Esophagus squamous epithelium (tissue), 5 donors: ENCODE measurements around the gene IKZF1. TPM values are rescaled to one million over a fixed set of nuclear protein-coding genes. Genes with fewer than 3 reads are reported as not detected.

Experiments used
- DNase-seq: peaks from one replicate; lab custom pipeline; 2025; lab: John Stamatoyannopoulos, UW
- H3K27ac ChIP-seq, 4 donors: fragments of 200-600 bp; sonication (generic); one replicate each; pipeline ENCODE4 v1.5.1; 2016 to 2019; ENCODE audit warnings: mild to moderate bottlenecking in 1 of 4
- H3K27me3 ChIP-seq, 4 donors: fragments of 200-600 bp; sonication (generic); 1 replicate in 3 of 4; 2 replicates in 1 of 4; pipeline versions ENCODE4 v1.5.1 to v1.6.0; 2017 to 2021; ENCODE audit warnings: antibody characterized with exemption in 1 of 4
- H3K36me3 ChIP-seq, 3 donors: fragments of 200-600 bp; sonication (generic); one replicate each; pipeline ENCODE4 v1.5.1; 2016 to 2019
- H3K4me1 ChIP-seq, 3 donors: fragments of 200-600 bp; sonication (generic); one replicate each; pipeline ENCODE4 v1.5.1; 2017 to 2019
- H3K4me3 ChIP-seq, 4 donors: fragments of 200-600 bp; sonication (generic); 1 replicate in 3 of 4; 2 replicates in 1 of 4; pipeline ENCODE4 v1.5.1; 2016 to 2019; ENCODE audit warnings: mild to moderate bottlenecking in 2 of 4, moderate library complexity in 1 of 4
- H3K9me3 ChIP-seq, 3 donors: fragments of 200-600 bp; sonication (generic); one replicate each; pipeline ENCODE4 v1.5.1; 2016 to 2019
- POLR2A ChIP-seq, 4 donors: fragments of 450-650 bp; IDR thresholded peaks; one replicate each; pipeline ENCODE4 v1.6.1; 2017; ENCODE audit warnings: antibody characterized with exemption in 4 of 4, mild to moderate bottlenecking in 4 of 4, moderate library complexity in 3 of 4
- WGBS, 2 donors: methylation state at CpG; one replicate each; pipeline ENCODE4 v1.1.5; 2018; 5-methylcytosine and 5-hydroxymethylcytosine counted together
- intact Hi-C: fragments of 100-400 bp; cut with DNase I; formaldehyde crosslinking; loops from one replicate; pipeline ENCODE4 v1.15.0; 2022
- total RNA-seq, 4 donors: library from RNA; depleted of rRNA; stranded (reverse); fragments of >200 nt; gene quantifications; one replicate each; pipeline ENCODE4 v1.1.0, GENCODE V29; 2016
- TF ChIP-seq, protein P1 (sequence below), 6 experiments: fragments of 450-650 bp in 4 of 6; fragments of 200-600 bp in 2 of 6; sonication (generic) in 2 of 6; IDR thresholded peaks; one replicate each; pipeline ENCODE4 v1.5.1; 2016 to 2019; ENCODE audit warnings: antibody characterized with exemption in 6 of 6, mild to moderate bottlenecking in 4 of 6, moderate library complexity in 4 of 6
- donor health status: DM: yes; HTN: yes; CAD: no.

IKZF1 gene
- total RNA-seq, 4 donors from 2014 or later, result 4.9 to 29.6 (median 8.4) TPM

DNA sequence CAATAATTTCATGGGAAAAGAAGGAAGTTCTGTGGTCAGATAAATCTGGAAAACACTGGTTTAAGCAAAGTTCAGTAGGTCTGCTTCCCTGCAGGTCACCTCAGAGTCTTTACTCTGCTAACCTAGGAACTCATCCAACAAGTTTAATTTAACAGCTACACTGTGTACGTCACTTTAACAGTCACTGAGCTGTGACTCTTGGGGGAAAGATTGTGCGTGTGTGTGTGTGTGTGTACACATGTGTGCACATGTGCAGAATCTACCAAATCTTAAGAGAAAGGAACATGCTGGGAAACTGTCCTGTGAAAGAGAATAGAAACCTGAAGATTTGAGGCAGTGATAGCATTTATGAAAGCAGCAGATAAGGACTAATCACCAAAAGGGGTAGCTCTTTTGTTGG lies 62.6 kb downstream of the IKZF1 start:
- H3K4me3 ChIP-seq, result no peak overlapping the region
- TF ChIP-seq POLR2A (IDR thresholded peaks at IDR 0.05), result no peak
- TF ChIP-seq, protein P1, sequence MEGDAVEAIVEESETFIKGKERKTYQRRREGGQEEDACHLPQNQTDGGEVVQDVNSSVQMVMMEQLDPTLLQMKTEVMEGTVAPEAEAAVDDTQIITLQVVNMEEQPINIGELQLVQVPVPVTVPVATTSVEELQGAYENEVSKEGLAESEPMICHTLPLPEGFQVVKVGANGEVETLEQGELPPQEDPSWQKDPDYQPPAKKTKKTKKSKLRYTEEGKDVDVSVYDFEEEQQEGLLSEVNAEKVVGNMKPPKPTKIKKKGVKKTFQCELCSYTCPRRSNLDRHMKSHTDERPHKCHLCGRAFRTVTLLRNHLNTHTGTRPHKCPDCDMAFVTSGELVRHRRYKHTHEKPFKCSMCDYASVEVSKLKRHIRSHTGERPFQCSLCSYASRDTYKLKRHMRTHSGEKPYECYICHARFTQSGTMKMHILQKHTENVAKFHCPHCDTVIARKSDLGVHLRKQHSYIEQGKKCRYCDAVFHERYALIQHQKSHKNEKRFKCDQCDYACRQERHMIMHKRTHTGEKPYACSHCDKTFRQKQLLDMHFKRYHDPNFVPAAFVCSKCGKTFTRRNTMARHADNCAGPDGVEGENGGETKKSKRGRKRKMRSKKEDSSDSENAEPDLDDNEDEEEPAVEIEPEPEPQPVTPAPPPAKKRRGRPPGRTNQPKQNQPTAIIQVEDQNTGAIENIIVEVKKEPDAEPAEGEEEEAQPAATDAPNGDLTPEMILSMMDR (IDR thresholded peaks at IDR 0.05), result no peak
- H3K27me3 ChIP-seq, result no peaks in the 10 kb centered on the region
- no peaks in the 10 kb centered on the region for H3K9me3 ChIP-seq
- no peaks in the 10 kb centered on the region for H3K36me3 ChIP-seq
- DNase-seq, result no peak
- 24 to 66% methylated on average over 2 of the region's 2 CpGs for WGBS, 2 donors
- intact Hi-C loops, result no loop called here
- peak overlapping the region in 1 of 4 donors; percentile 4 for H3K27ac ChIP-seq
- peaks cover 0 to 2% (median 0%) of the 10 kb centered on the region in 3 donors for H3K4me1 ChIP-seq

DNA sequence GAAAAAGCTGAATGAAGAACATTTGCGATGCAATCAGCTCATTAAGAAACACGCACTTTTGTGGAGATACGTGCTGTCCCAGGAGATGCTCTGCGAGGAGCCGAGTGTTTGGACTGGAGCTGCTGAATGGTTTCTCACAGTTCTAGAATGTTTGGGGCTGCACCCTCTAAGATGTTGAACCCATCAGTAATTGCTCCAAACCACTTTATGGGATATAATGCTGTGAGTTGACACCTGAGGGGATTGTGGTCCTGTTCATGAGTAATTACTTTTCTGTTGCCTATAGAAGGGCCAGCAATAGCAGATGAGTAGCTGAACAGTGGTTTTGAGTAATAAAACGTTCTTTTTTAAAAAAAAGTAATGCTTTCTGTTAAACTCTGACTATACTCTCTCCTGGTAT lies 63.1 kb downstream of the IKZF1 start:
- no peaks in the 10 kb centered on the region for H3K36me3 ChIP-seq
- H3K27ac ChIP-seq, result no peak overlapping the region
- 66 to 83% methylated on average over 6 of the region's 6 CpGs for WGBS, 2 donors
- H3K4me3 ChIP-seq, result no peak overlapping the region
- H3K27me3 ChIP-seq, result no peaks in the 10 kb centered on the region
- intact Hi-C loops, result no loop called here
- no peak for TF ChIP-seq POLR2A (IDR thresholded peaks at IDR 0.05)
- TF ChIP-seq, protein P1 (IDR thresholded peaks at IDR 0.05), result no peak
- DNase-seq, result no peak
- no peaks in the 10 kb centered on the region for H3K4me1 ChIP-seq
- no peaks in the 10 kb centered on the region for H3K9me3 ChIP-seq

GRCh38 chr7:50368366-50368765 lies 63.9 kb downstream of the IKZF1 start:
- no peak for DNase-seq
- Histone ChIP-seq H3K9me3 (no peaks in the 10 kb centered on the region), H3K27me3 (no peaks in the 10 kb centered on the region), H3K4me3 (no peak overlapping the region), H3K27ac (peak overlapping the region in 1 of 4 donors; percentile 17), H3K36me3 (no peaks in the 10 kb centered on the region), H3K4me1 (no peaks in the 10 kb centered on the region)
- 68 to 74% methylated on average over 4 of the region's 4 CpGs for WGBS, 2 donors
- TF ChIP-seq, protein P1 (IDR thresholded peaks at IDR 0.05), result no peak
- TF ChIP-seq POLR2A (IDR thresholded peaks at IDR 0.05), result no peak
- intact Hi-C loops, result no loop called here

DNA sequence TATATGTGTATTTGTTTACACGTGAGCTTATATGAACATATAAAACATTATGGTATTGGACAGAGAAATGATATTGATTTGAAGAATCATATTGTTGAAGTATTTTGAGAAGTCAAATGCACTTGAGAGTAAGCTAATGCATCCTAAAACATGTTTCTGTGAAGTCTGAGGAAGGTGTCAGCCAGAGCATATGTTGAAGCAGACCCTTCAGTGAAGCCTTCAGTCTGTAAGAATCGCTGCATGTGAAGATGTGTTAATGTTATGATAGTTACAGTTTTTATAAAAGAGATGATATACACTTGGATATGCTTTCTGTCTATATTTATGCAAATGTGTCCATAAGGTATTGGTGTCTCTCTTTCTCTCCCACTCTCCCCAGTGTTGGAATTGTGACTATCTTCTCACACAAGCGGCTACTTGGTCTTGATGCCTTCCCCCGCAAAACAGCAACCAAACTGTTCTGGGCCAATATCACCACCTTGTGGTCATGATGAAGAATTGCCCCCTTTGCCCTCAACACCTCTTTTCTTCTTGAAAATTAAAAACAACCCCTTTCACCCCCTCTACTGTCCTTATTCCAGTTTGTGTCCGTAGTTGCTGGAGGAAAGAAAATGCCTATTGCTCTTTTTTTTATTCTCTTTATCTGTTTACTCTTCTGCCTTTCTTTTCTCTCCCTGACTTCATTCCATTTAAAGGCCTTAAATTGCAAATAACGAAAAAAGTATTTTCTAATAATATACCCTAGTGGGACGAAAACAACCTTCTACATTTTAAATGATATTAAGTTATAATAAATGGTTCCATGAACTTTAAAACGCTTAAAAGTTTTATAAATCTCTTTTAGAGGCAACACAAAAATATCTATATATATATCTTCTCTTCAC lies 64.9 kb downstream of the IKZF1 start:
- DNase-seq, result no peak
- no peaks in the 10 kb centered on the region for H3K27me3 ChIP-seq
- no peaks in the 10 kb centered on the region for H3K9me3 ChIP-seq
- WGBS, 2 donors, result 63 to 67% methylated on average over 8 of the region's 8 CpGs
- TF ChIP-seq, protein P1 (IDR thresholded peaks at IDR 0.05), result peak; percentile 27 to 60 (median 36)
- TF ChIP-seq POLR2A (IDR thresholded peaks at IDR 0.05), result no peak
- no peaks in the 10 kb centered on the region for H3K36me3 ChIP-seq
- no peaks in the 10 kb centered on the region for H3K4me1 ChIP-seq
- H3K27ac ChIP-seq, result no peak overlapping the region
- intact Hi-C loops, result no loop called here
- no peak overlapping the region for H3K4me3 ChIP-seq

- DNase-seq, result no peak
- Histone ChIP-seq H3K4me3 (no peak overlapping the region), H3K4me1 (no peaks in the 10 kb centered on the region), H3K27me3 (no peaks in the 10 kb centered on the region), H3K9me3 (no peaks in the 10 kb centered on the region), H3K36me3 (no peaks in the 10 kb centered on the region), H3K27ac (no peak overlapping the region)
- intact Hi-C loops, result no loop called here
- TF ChIP-seq, protein P1 (IDR thresholded peaks at IDR 0.05), result no peak
- no peak for TF ChIP-seq POLR2A (IDR thresholded peaks at IDR 0.05)
- WGBS, 2 donors, result 77 to 91% methylated on average over 7 of the region's 7 CpGs
These were observed 66.4 kb downstream of the IKZF1 start for GRCh38 chr7:50370884-50371283.
